ENCODE measurements around the gene DZIP1. TPM values are rescaled to one million over a fixed set of nuclear protein-coding genes. Genes with fewer than 3 reads are reported as not detected.

Gene DZIP1
- total and polyA plus RNA-seq, 10 of the 15 experiments (the other 5 are each of a cell fraction or from before 2014, with no cell fraction given): 0.01 to 1.9 (median 0.55) TPM

GRCh38 chr13:95593462-95593861, 51.0 kb downstream of the DZIP1 start:
- ChIA-PET CTCF (interaction anchor here (1.0 to 1.5 kb wide), 2 partner anchors 31 kb away, joined by 3 read pairs; no protein-coding TSS in a partner anchor), POLR2A (interaction anchor here (0.6 kb wide), 1 partner anchor 13 kb away, joined by 3 read pairs; no protein-coding TSS in a partner anchor), SMC1A (ENCODE audit: uncharacterized antibody, unreplicated experiment) (no interaction called here), RAD21 (ENCODE audit: unreplicated experiment) (no interaction called here)
- no peak for TF ChIP-seq CHD2 (IDR thresholded peaks at IDR 0.05; ENCODE audit: borderline replicate concordance, low read depth, low read length)
- TF ChIP-seq SMC3 (IDR thresholded peaks at IDR 0.05; ENCODE audit: borderline replicate concordance, low read length): no peak
- no peak for TF ChIP-seq GATAD2B (conservative IDR thresholded peaks at IDR 0.05; ENCODE audit: low read depth)
- TF ChIP-seq CREB1 (IDR thresholded peaks at IDR 0.05; ENCODE audit: low read depth): no peak
- TF ChIP-seq MTA3 (IDR thresholded peaks at IDR 0.05; ENCODE audit: borderline replicate concordance, low read length): no peak
- TF ChIP-seq MYB (IDR thresholded peaks at IDR 0.05; ENCODE audit: borderline replicate concordance, low read depth, low read length): no peak
- TF ChIP-seq TAF1 (IDR thresholded peaks at IDR 0.05; ENCODE audit: borderline replicate concordance, low read depth, low read length): no peak
- no peak for TF ChIP-seq YBX1 (IDR thresholded peaks at IDR 0.05)
- no peak for TF ChIP-seq CEBPB (IDR thresholded peaks at IDR 0.05; ENCODE audit: borderline replicate concordance in 1 of 2, low read depth in 2 of 2, low read length in 2 of 2)
- no peak for TF ChIP-seq SRF (IDR thresholded peaks at IDR 0.05; ENCODE audit: low read depth in 2 of 2, low read length in 2 of 2)
- TF ChIP-seq SMAD5 (IDR thresholded peaks at IDR 0.05; ENCODE audit: low read depth): no peak
- no peak overlapping the region for H3K4me2 ChIP-seq (ENCODE audit: control insufficient read depth, insufficient read depth)
- peaks cover 1 to 3% of the 10 kb centered on the region in 2 experiments; a peak in 3 of 4 replicates for H3K27me3 ChIP-seq (replicated peaks in 1 of 2; ENCODE audit: control insufficient read depth in 2 of 2, insufficient read depth in 2 of 2, low read length in 1 of 2)
- 33% methylated on average over 1 of the region's 1 CpG for WGBS (ENCODE audit: insufficient coverage, insufficient replicate concordance, low lambda C conversion rate, missing lambda C conversion rate)
- no peaks in the 10 kb centered on the region for H3K9me3 ChIP-seq (replicated peaks; ENCODE audit: control insufficient read depth, insufficient read depth, low read length)
- FAIRE-seq (no peak), DNase-seq (ENCODE audit: low read depth, low spot score) (no peak), ATAC-seq (no peak)
- no peaks in the 10 kb centered on the region for H3K36me3 ChIP-seq (ENCODE audit: control insufficient read depth in 2 of 2, insufficient read depth in 2 of 2, low read length in 1 of 2)
- H3K79me2 ChIP-seq (ENCODE audit: control insufficient read depth, insufficient read depth, low read length): no peaks in the 10 kb centered on the region
- no peak overlapping the region for H3K9ac ChIP-seq (ENCODE audit: control insufficient read depth, insufficient read depth, low read length)
- H2AFZ ChIP-seq (ENCODE audit: control insufficient read depth, low read depth, low read length): no peak overlapping the region
- BruUV-seq (replicated peaks): no TSS peak
- in situ Hi-C loops (cut with MboI): no loop called here
- H4K20me1 ChIP-seq (ENCODE audit: control insufficient read depth, insufficient read depth): no peaks in the 10 kb centered on the region
- intact Hi-C loops (cut with micrococcal nuclease; ENCODE audit: unreplicated experiment): no loop called here
- no peak overlapping the region for H3K4me3 ChIP-seq
- H3K4me1 ChIP-seq (ENCODE audit: control insufficient read depth, insufficient read depth, low read length): no peaks in the 10 kb centered on the region
- H3K27ac ChIP-seq (ENCODE audit: control insufficient read depth, insufficient read depth): no peak overlapping the region
